Measurements from ENCODE around the gene TMEM183A. TPM values are rescaled to one million over a fixed set of nuclear protein-coding genes. Genes with fewer than 3 reads are reported as not detected.

The TMEM183A gene
- total and polyA plus RNA-seq, 2 donors (not counting 1 experiment from before 2014, with no cell fraction given), result 61.2 to 65.2 TPM

DNA sequence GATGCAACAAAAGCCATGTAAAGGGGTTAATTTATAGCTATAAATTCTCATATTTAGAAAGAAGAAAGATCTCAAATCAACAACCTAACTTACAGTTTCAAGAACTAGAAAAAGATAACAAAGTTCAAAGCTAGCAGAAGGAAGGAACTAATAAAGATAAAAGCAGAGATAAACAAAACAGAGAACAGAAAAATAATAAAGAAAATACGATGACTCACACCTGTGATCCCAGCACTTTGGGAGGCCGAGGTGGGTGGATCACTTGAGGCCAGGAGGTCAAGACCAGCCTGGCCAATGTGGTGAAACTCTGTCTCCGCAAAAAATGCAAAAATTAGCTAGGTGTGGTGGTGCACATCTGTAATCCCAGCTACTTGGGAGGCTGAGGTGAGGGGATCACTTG, 12.4 kb upstream of the TMEM183A start:
- no peak for ATAC-seq (ENCODE audit: low read depth)
- Histone ChIP-seq H3K36me3 (replicated peaks in 1 of 2; ENCODE audit: control extremely low read depth in 1 of 2, control insufficient read depth in 1 of 2, extremely low read depth in 1 of 2, insufficient read depth in 2 of 2, low read length in 1 of 2) (no peaks in the 10 kb centered on the region), H3K9ac (ENCODE audit: low read length) (no peak overlapping the region), H3K27ac (ENCODE audit: low read length in 2 of 2) (no peak overlapping the region), H3K4me1 (ENCODE audit: control insufficient read depth in 2 of 2, insufficient read depth in 2 of 2, low read length in 2 of 2) (peaks cover 27% of the 10 kb centered on the region in 2 donors), H3K27me3 (replicated peaks in 1 of 4; ENCODE audit: control extremely low read depth in 1 of 4, control insufficient read depth in 3 of 4, insufficient read depth in 4 of 4, low read length in 3 of 4) (no peaks in the 10 kb centered on the region), H3K9me3 (ENCODE audit: control extremely low read depth in 1 of 3, control insufficient read depth in 2 of 3, insufficient read depth in 1 of 3, low read length in 2 of 3) (no peaks in the 10 kb centered on the region), H4K20me1 (ENCODE audit: control insufficient read depth, insufficient read depth, low read length, poor library complexity, severe bottlenecking) (no peaks in the 10 kb centered on the region), H3K4me2 (replicated peaks; ENCODE audit: low read depth, low read length, poor library complexity, severe bottlenecking) (no peak overlapping the region), H2AFZ (ENCODE audit: insufficient read depth, low read depth, low read length, poor library complexity, severe bottlenecking) (no peak overlapping the region), H3K79me2 (ENCODE audit: control insufficient read depth, insufficient read depth, low read length) (no peaks in the 10 kb centered on the region), H3K4me3 (ENCODE audit: control extremely low read depth in 1 of 5, extremely low read depth in 1 of 5, insufficient read depth in 1 of 5, low read depth in 2 of 5, low read length in 4 of 5) (no peak overlapping the region)
- Mint-ChIP-seq H3K27ac (no peak overlapping the region), H3K4me1 (peaks cover 34% of the 10 kb centered on the region), H3K4me3 (no peak overlapping the region), H3K9me3 (ENCODE audit: insufficient read depth) (no peaks in the 10 kb centered on the region), H3K27me3 (peaks cover 4% of the 10 kb centered on the region)
- WGBS (ENCODE audit: insufficient coverage), result 68% methylated on average over 2 of the region's 3 CpGs
- TF ChIP-seq, protein P1, sequence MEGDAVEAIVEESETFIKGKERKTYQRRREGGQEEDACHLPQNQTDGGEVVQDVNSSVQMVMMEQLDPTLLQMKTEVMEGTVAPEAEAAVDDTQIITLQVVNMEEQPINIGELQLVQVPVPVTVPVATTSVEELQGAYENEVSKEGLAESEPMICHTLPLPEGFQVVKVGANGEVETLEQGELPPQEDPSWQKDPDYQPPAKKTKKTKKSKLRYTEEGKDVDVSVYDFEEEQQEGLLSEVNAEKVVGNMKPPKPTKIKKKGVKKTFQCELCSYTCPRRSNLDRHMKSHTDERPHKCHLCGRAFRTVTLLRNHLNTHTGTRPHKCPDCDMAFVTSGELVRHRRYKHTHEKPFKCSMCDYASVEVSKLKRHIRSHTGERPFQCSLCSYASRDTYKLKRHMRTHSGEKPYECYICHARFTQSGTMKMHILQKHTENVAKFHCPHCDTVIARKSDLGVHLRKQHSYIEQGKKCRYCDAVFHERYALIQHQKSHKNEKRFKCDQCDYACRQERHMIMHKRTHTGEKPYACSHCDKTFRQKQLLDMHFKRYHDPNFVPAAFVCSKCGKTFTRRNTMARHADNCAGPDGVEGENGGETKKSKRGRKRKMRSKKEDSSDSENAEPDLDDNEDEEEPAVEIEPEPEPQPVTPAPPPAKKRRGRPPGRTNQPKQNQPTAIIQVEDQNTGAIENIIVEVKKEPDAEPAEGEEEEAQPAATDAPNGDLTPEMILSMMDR (IDR thresholded peaks at IDR 0.05), result no peak
- TF ChIP-seq EZH2 (IDR thresholded peaks at IDR 0.05; ENCODE audit: borderline replicate concordance, insufficient read depth, low read depth, low read length, poor library complexity, severe bottlenecking), result no peak
- intact Hi-C loops (cut with micrococcal nuclease), result no loop called here
- ChIA-PET CTCF (interaction anchor here (1.2 kb wide), 1 partner anchor 26 kb away, joined by 3 read pairs; no protein-coding TSS in a partner anchor), POLR2A (no interaction called here)
- no peak for DNase-seq

DNA sequence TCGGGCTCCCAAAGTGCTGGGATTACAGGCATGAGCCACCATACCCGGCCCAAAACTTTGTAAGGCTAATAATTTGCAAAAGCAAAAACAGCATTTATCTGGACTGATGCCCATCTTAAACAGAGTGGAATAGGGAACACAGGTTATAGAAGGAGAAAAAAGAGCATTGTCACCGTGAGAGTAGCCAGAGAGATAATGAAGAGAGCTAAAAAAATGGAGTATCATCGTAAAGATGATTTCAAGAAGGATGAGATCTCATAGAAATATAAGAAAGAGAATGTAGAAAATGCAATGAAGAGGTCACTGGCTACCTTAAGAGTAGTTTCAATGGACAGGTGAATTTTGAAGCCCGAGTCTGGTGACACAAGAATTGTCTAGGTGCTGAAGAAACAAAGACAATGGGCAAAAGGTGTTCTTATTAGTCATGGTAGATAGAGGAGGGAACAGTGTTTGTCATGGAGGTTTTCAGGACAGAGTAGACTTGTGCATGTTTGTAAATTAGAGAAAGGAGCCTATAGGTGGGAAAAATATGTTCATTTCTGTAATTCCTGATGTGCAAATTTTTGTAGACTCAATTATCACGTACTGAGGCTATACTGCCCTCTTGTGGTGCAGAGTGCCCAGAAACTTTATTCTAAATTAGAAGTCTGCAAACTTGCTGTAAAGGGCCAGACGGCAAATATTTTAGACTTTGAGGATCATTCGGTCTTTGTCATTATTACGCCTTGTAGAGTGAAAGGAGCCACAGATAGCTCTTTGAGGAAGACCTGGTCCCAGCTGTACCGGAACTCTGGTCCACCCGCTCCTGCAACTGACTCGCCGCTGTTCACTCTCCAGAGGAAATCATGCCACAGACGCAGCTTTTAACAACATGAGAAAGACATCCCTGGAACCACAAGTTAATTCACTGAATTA, 8.1 kb upstream of the TMEM183A start:
- peaks cover 14 to 15% of the 10 kb centered on the region in 2 donors for H3K4me1 ChIP-seq (ENCODE audit: control insufficient read depth in 2 of 2, insufficient read depth in 2 of 2, low read length in 2 of 2)
- TF ChIP-seq, protein P1 (IDR thresholded peaks at IDR 0.05), result peak; percentile 93
- no peak for TF ChIP-seq EZH2 (IDR thresholded peaks at IDR 0.05; ENCODE audit: borderline replicate concordance, insufficient read depth, low read depth, low read length, poor library complexity, severe bottlenecking)
- Mint-ChIP-seq H3K9me3 (ENCODE audit: insufficient read depth) (no peaks in the 10 kb centered on the region), H3K4me1 (peaks cover 16% of the 10 kb centered on the region), H3K27me3 (peaks cover 4% of the 10 kb centered on the region), H3K27ac (peak overlapping the region; percentile 83), H3K4me3 (peak overlapping the region; percentile 72)
- peak overlapping the region in 3 of 5 experiments; percentile 32 to 40 (median 37) for H3K4me3 ChIP-seq (ENCODE audit: control extremely low read depth in 1 of 5, extremely low read depth in 1 of 5, insufficient read depth in 1 of 5, low read depth in 2 of 5, low read length in 4 of 5)
- no peaks in the 10 kb centered on the region for H3K9me3 ChIP-seq (ENCODE audit: control extremely low read depth in 1 of 3, control insufficient read depth in 2 of 3, insufficient read depth in 1 of 3, low read length in 2 of 3)
- ATAC-seq (ENCODE audit: low read depth), result peak; percentile 45
- no peaks in the 10 kb centered on the region for H3K79me2 ChIP-seq (ENCODE audit: control insufficient read depth, insufficient read depth, low read length)
- intact Hi-C loops (cut with micrococcal nuclease), result loop anchor here (1.0 to 2.0 kb wide), 4 partner anchors 30 to 249 kb away; partner anchors contain the start of gene RABIF
- peak overlapping the region; percentile 71 for H3K4me2 ChIP-seq (replicated peaks; ENCODE audit: low read depth, low read length, poor library complexity, severe bottlenecking)
- no peaks in the 10 kb centered on the region for H4K20me1 ChIP-seq (ENCODE audit: control insufficient read depth, insufficient read depth, low read length, poor library complexity, severe bottlenecking)
- no peaks in the 10 kb centered on the region for H3K36me3 ChIP-seq (replicated peaks in 1 of 2; ENCODE audit: control extremely low read depth in 1 of 2, control insufficient read depth in 1 of 2, extremely low read depth in 1 of 2, insufficient read depth in 2 of 2, low read length in 1 of 2)
- peak overlapping the region; percentile 57 to 64 for H3K27ac ChIP-seq (ENCODE audit: low read length in 2 of 2)
- H3K9ac ChIP-seq (ENCODE audit: low read length), result peak overlapping the region; percentile 56
- CTCF ChIA-PET, result interaction anchor here (0.5 to 5.1 kb wide), 31 partner anchors 9 to 1610 kb away, joined by 3 to 48 read pairs (median 4); partner anchors contain the start of genes CYB5R1, RABIF and TMEM183A
- peak overlapping the region; percentile 89 for H2AFZ ChIP-seq (ENCODE audit: insufficient read depth, low read depth, low read length, poor library complexity, severe bottlenecking)
- DNase-seq, result peak; percentile 82
- POLR2A ChIA-PET, result no interaction called here
- 39% methylated on average over 10 of the region's 14 CpGs for WGBS (ENCODE audit: insufficient coverage)
- H3K27me3 ChIP-seq (replicated peaks in 1 of 4; ENCODE audit: control extremely low read depth in 1 of 4, control insufficient read depth in 3 of 4, insufficient read depth in 4 of 4, low read length in 3 of 4), result no peaks in the 10 kb centered on the region
